Activated B cell treated with CpG ODN at 0.5 μM for 24 hours (primary cell): ENCODE data around the gene HOXB8. TPM values are rescaled to one million over a fixed set of nuclear protein-coding genes. Genes with fewer than 3 reads are reported as not detected.

ENCODE experiments used
- ATAC-seq: fragments of 200-7000 bp; cut with Tn5 transposase; one replicate; pipeline ENCODE4 v1.10.0; 2021; ENCODE audit warnings: low read depth, mild to moderate bottlenecking, moderate library complexity
- CTCF ChIA-PET: fragments of 350-600 bp; sonication (Branson Sonifier 250); formaldehyde crosslinking; loops from one replicate; lab custom pipeline; 2021; ENCODE audit warnings: antibody characterized with exemption; lab: Charles Lee
- POLR2A ChIA-PET: fragments of 350-600 bp; sonication (Branson Sonifier 250); formaldehyde crosslinking; loops from one replicate; lab custom pipeline; 2021; ENCODE audit warnings: antibody characterized with exemption; lab: Charles Lee
- DNase-seq: peaks from one replicate; pipeline ENCODE4 v3.0.0; 2022
- H3K27ac Mint-ChIP-seq: one replicate; pipeline ENCODE4 v1.8.0; 2020; ENCODE audit warnings: mixed read lengths
- H3K27me3 Mint-ChIP-seq: one replicate; pipeline ENCODE4 v1.8.0; 2021; ENCODE audit warnings: mixed read lengths
- H3K36me3 Mint-ChIP-seq: one replicate; pipeline ENCODE4 v1.8.0; 2021; ENCODE audit warnings: low read depth, mixed read lengths
- H3K4me1 Mint-ChIP-seq: one replicate; pipeline ENCODE4 v1.8.0; 2021; ENCODE audit warnings: mixed read lengths
- H3K4me3 Mint-ChIP-seq: one replicate; pipeline ENCODE4 v1.8.0; 2020; ENCODE audit warnings: mild to moderate bottlenecking, mixed read lengths
- H3K9me3 Mint-ChIP-seq: one replicate; pipeline ENCODE4 v1.8.0; 2020; ENCODE audit warnings: mixed read lengths
- intact Hi-C: fragments of 100-400 bp; cut with micrococcal nuclease; formaldehyde crosslinking; loops from one replicate; pipeline ENCODE4 v1.15.1; 2024
- total RNA-seq: library from RNA; stranded (reverse); gene quantifications from 2 replicates; pipeline ENCODE4 v1.2.3, GENCODE V29; 2022
- TF ChIP-seq, protein P1 (sequence below): fragments of 200-600 bp; IDR thresholded peaks from one replicate; pipeline ENCODE4 v1.8.0; 2022; ENCODE audit warnings: antibody characterized with exemption, mild to moderate bottlenecking

HOXB8 gene
- total RNA-seq, 1 donor from 2014 or later: not detected

- no peak for ATAC-seq
- H3K4me3 Mint-ChIP-seq: no peak overlapping the region
- intact Hi-C loops: loop anchor here (5.0 kb wide), 1 partner anchor 123 kb away; no protein-coding TSS in a partner anchor
- DNase-seq: no peak
- H3K4me1 Mint-ChIP-seq: peaks cover 16% of the 10 kb centered on the region
- H3K27ac Mint-ChIP-seq: no peak overlapping the region
- CTCF ChIA-PET: interaction anchor here (1.2 kb wide), 1 partner anchor 603 kb away, joined by 3 read pairs; no protein-coding TSS in a partner anchor
- H3K36me3 Mint-ChIP-seq: no peaks in the 10 kb centered on the region
- POLR2A ChIA-PET: no interaction called here
- peaks cover 67% of the 10 kb centered on the region for H3K27me3 Mint-ChIP-seq
- TF ChIP-seq, protein P1, sequence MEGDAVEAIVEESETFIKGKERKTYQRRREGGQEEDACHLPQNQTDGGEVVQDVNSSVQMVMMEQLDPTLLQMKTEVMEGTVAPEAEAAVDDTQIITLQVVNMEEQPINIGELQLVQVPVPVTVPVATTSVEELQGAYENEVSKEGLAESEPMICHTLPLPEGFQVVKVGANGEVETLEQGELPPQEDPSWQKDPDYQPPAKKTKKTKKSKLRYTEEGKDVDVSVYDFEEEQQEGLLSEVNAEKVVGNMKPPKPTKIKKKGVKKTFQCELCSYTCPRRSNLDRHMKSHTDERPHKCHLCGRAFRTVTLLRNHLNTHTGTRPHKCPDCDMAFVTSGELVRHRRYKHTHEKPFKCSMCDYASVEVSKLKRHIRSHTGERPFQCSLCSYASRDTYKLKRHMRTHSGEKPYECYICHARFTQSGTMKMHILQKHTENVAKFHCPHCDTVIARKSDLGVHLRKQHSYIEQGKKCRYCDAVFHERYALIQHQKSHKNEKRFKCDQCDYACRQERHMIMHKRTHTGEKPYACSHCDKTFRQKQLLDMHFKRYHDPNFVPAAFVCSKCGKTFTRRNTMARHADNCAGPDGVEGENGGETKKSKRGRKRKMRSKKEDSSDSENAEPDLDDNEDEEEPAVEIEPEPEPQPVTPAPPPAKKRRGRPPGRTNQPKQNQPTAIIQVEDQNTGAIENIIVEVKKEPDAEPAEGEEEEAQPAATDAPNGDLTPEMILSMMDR: no peak
- no peaks in the 10 kb centered on the region for H3K9me3 Mint-ChIP-seq
Observed at GRCh38 chr17:48629411-48629759, 14.3 kb upstream of the HOXB8 start.

GRCh38 chr17:48628649-48629410, 13.7 kb upstream of the HOXB8 start:
- no peak overlapping the region for H3K27ac Mint-ChIP-seq
- POLR2A ChIA-PET: no interaction called here

GRCh38 chr17:48627623-48628521, 12.8 kb upstream of the HOXB8 start:
- TF ChIP-seq, protein P1: no peak
- H3K4me3 Mint-ChIP-seq: no peak overlapping the region
- ATAC-seq (no peak), DNase-seq (no peak)
- CTCF ChIA-PET: interaction anchor here (0.6 kb wide), 1 partner anchor 553 kb away, joined by 5 read pairs; no protein-coding TSS in a partner anchor
- POLR2A ChIA-PET: no interaction called here
- intact Hi-C loops: loop anchor here (5.0 kb wide), 1 partner anchor 124 kb away; no protein-coding TSS in a partner anchor
- peaks cover 72% of the 10 kb centered on the region for H3K27me3 Mint-ChIP-seq
- no peak overlapping the region for H3K27ac Mint-ChIP-seq
- H3K4me1 Mint-ChIP-seq: peaks cover 16% of the 10 kb centered on the region
- H3K9me3 Mint-ChIP-seq: no peaks in the 10 kb centered on the region
- H3K36me3 Mint-ChIP-seq: no peaks in the 10 kb centered on the region

More at GRCh38 chr17:48628649-48629410, 13.7 kb upstream of the HOXB8 start:
- ATAC-seq: no peak
- Mint-ChIP-seq H3K4me1 (peaks cover 16% of the 10 kb centered on the region), H3K36me3 (no peaks in the 10 kb centered on the region), H3K9me3 (no peaks in the 10 kb centered on the region), H3K27me3 (peaks cover 69% of the 10 kb centered on the region), H3K4me3 (no peak overlapping the region)
- intact Hi-C loops: loop anchor here (5.0 kb wide), 1 partner anchor 123 kb away; no protein-coding TSS in a partner anchor
- no peak for DNase-seq
- CTCF ChIA-PET: interaction anchor here (0.6 to 1.2 kb wide), 2 partner anchors 554 to 603 kb away, joined by 3 to 5 read pairs; no protein-coding TSS in a partner anchor
- TF ChIP-seq, protein P1: no peak

DNA sequence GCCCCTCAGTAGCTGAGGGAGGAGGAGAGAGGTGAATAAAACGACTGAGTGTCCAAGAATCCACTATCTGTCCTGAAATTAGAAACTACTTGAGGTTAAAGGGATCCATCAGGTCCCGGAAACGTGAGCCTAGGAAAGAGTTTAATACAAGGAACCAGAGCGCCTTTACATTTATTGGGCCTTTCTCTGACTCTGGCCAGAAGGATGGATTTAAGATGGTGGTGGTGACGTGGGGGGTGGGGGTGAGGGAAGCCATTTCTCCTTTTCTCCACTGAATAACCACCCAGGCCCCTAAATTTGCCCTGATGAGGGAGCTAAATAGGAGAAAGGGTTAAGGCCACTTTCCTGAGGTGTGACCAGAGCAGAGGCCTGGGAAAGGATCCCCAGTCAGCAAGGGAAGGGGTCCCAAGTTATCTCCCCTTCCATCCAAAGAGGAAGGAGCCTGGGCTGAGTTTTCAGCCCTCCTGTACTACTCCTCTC, 12.1 kb upstream of the HOXB8 start:
- ATAC-seq: no peak
- intact Hi-C loops: loop anchor here (5.0 kb wide), 1 partner anchor 125 kb away; no protein-coding TSS in a partner anchor
- DNase-seq: no peak
- Mint-ChIP-seq H3K27ac (no peak overlapping the region), H3K4me3 (peak overlapping the region; percentile 77), H3K4me1 (peaks cover 16% of the 10 kb centered on the region), H3K9me3 (no peaks in the 10 kb centered on the region), H3K36me3 (no peaks in the 10 kb centered on the region), H3K27me3 (peaks cover 72% of the 10 kb centered on the region)
- TF ChIP-seq, protein P1: no peak
- CTCF ChIA-PET: interaction anchor here (2.1 kb wide), 1 partner anchor 9 kb away, joined by 6 read pairs; no protein-coding TSS in a partner anchor
- POLR2A ChIA-PET: no interaction called here
